K562 (cell line): ENCODE measurements around the gene SLC49A3. TPM values are rescaled to one million over a fixed set of nuclear protein-coding genes. Genes with fewer than 3 reads are reported as not detected.

Experiments
- DLX4 ChIP-seq: fragments of 250-450 bp; sonication (Bioruptor Pico); IDR thresholded peaks from 2 replicates; pipeline ENCODE4 v1.6.1; 2021; ENCODE audit warnings: mild to moderate bottlenecking
- HIVEP1 ChIP-seq: fragments of 250-450 bp; sonication (Bioruptor Pico); IDR thresholded peaks from 2 replicates; pipeline ENCODE4 v1.4.0; 2020; ENCODE audit warnings: mild to moderate bottlenecking
- MBD1 ChIP-seq: fragments of 250-450 bp; sonication (Bioruptor Pico); IDR thresholded peaks from 2 replicates; pipeline ENCODE4 v1.8.0; 2022; ENCODE audit warnings: inconsistent platforms
- MYC ChIP-seq, 2 experiments: fragments of 250-450 bp in 1 of 2; sonication (Bioruptor Pico) in 1 of 2; IDR thresholded peaks; 2 replicates each; pipeline versions ENCODE4 v1.5.1 to v1.6.1; 2012 to 2021; ENCODE audit warnings: low read depth in 2 of 2, borderline replicate concordance in 1 of 2, improper control_type of control experiment in 1 of 2, low read length in 1 of 2, mild to moderate bottlenecking in 1 of 2, moderate library complexity in 1 of 2
- PKNOX1 ChIP-seq: fragments of 450-650 bp; IDR thresholded peaks from 2 replicates; pipeline ENCODE4 v1.6.1; 2016
- PPARD ChIP-seq: fragments of 250-450 bp; sonication (Bioruptor Pico); IDR thresholded peaks from 2 replicates; pipeline ENCODE4 v1.8.0; 2022; ENCODE audit warnings: inconsistent platforms, mild to moderate bottlenecking, moderate library complexity
- RUNX1 ChIP-seq: sonication (generic); IDR thresholded peaks from 2 replicates; pipeline ENCODE4 v1.6.1; 2016; ENCODE audit warnings: antibody characterized with exemption, low read depth
- THRA ChIP-seq: fragments of 450-650 bp; IDR thresholded peaks from 2 replicates; pipeline ENCODE4 v1.6.1; 2017; ENCODE audit warnings: mild to moderate bottlenecking, moderate library complexity
- ZBTB2 ChIP-seq: fragments of 450-650 bp; IDR thresholded peaks from 2 replicates; pipeline ENCODE4 v1.6.1; 2016; ENCODE audit warnings: antibody characterized with exemption
- ZNF407 ChIP-seq: fragments of 450-650 bp; IDR thresholded peaks from 2 replicates; pipeline ENCODE4 v1.6.1; 2016; ENCODE audit warnings: low read depth
- ZNF589 ChIP-seq: fragments of 200-800 bp; sonication (Bioruptor generic); IDR thresholded peaks from 2 replicates; pipeline ENCODE4 v1.6.1; 2016; ENCODE audit warnings: low read depth, missing genetic modification characterization, missing compliant biosample characterization
- polyA plus RNA-seq, 8 experiments: library from polyadenylated mRNA; depleted of rRNA in 4 of 8; stranded (reverse) in 5 of 8; unstranded in 3 of 8; fragments of >200 nt; fragmentation: Nextera tagmentation in 2 of 8; fragmentation: Illumina TruSeq in 1 of 8; extraction: Ambion mirVana in 2 of 8; extraction: Trizol in 1 of 8; gene quantifications; 2 replicates each; pipeline versions ENCODE4 v1.2.1 to v1.2.3, GENCODE V29; 2011 to 2014; ENCODE audit warnings: inconsistent platforms in 1 of 8, missing spikeins in 1 of 8
- total RNA-seq, 7 experiments: library from RNA; depleted of rRNA in 6 of 7; stranded (reverse); fragments of >200 nt in 6 of 7; fragmentation: Illumina TruSeq in 2 of 7; extraction: Trizol in 2 of 7; gene quantifications; 2 replicates each; pipeline versions ENCODE4 v1.2.1 to v1.2.3, GENCODE V29; 2011 to 2021; ENCODE audit warnings: low replicate concordance in 1 of 7

The SLC49A3 gene
- total and polyA plus RNA-seq, 9 of the 15 experiments (the other 6 are each of a cell fraction or from before 2014, with no cell fraction given): 0.24 to 0.41 TPM; not detected in 7

- TF ChIP-seq ZBTB2: peak; percentile 38; the same call in 1 of the 2 replicates
- TF ChIP-seq MYC (IDR thresholded peaks at IDR 0.05; ENCODE audit: low read depth, low read length): peak; percentile 31; the same call in 1 of the 2 replicates
- TF ChIP-seq MYC (CRISPR knock-in tag; IDR thresholded peaks at IDR 0.05; ENCODE audit: borderline replicate concordance, low read depth): no peak
- TF ChIP-seq ZNF407: no peak; the same call in none of the 2 replicates
- no peak for TF ChIP-seq PPARD (CRISPR knock-in tag)
- no peak for TF ChIP-seq HIVEP1
- TF ChIP-seq PKNOX1: peak; percentile 96
- TF ChIP-seq MBD1 (CRISPR knock-in tag): no peak
- no peak for TF ChIP-seq THRA
- TF ChIP-seq RUNX1: no peak
- TF ChIP-seq DLX4 (CRISPR knock-in tag): no peak
- TF ChIP-seq ZNF589: no peak
Observed at GRCh38 chr4:705278-706082, 16.5 kb upstream of the SLC49A3 start, which contains the start of gene PCGF3 (continued).
